ENCODE results near the gene CIITA. TPM values are rescaled to one million over a fixed set of nuclear protein-coding genes. Genes with fewer than 3 reads are reported as not detected.

CIITA gene
- total RNA-seq, 2 donors from 2014 or later: 6.5 to 6.6 TPM

DNA sequence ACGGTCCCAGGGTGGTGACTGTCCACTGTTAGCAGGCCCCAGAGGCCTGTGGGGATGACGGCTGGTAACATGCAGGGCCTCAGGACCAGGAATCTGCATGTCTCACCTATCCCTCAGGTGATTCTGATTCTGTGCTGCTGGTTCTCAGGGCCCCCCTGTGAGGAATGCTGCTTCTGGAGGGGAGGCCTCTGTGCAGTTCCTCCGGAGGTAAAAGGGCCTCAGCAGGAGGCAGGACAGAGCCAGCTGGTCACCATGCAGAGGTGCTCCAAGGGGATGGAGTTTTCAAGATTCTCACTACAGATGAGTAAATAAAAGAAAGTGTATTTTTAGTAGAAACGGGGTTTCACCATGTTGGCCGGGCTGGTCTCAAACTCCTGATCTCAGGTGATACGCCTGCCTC lies 101.1 kb downstream of the CIITA start:
- intact Hi-C loops (cut with DNase I): no loop called here
- DNase-seq (no peak), ATAC-seq (no peak)
- no peak for TF ChIP-seq POLR2A (IDR thresholded peaks at IDR 0.05)
- TF ChIP-seq, protein P1, sequence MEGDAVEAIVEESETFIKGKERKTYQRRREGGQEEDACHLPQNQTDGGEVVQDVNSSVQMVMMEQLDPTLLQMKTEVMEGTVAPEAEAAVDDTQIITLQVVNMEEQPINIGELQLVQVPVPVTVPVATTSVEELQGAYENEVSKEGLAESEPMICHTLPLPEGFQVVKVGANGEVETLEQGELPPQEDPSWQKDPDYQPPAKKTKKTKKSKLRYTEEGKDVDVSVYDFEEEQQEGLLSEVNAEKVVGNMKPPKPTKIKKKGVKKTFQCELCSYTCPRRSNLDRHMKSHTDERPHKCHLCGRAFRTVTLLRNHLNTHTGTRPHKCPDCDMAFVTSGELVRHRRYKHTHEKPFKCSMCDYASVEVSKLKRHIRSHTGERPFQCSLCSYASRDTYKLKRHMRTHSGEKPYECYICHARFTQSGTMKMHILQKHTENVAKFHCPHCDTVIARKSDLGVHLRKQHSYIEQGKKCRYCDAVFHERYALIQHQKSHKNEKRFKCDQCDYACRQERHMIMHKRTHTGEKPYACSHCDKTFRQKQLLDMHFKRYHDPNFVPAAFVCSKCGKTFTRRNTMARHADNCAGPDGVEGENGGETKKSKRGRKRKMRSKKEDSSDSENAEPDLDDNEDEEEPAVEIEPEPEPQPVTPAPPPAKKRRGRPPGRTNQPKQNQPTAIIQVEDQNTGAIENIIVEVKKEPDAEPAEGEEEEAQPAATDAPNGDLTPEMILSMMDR (IDR thresholded peaks at IDR 0.05): no peak
- H3K27me3 ChIP-seq: no peaks in the 10 kb centered on the region
- H3K36me3 ChIP-seq (replicated peaks in 1 of 2; ENCODE audit: insufficient read depth in 1 of 2, low read depth in 2 of 2): no peaks in the 10 kb centered on the region
- no peak overlapping the region for H3K27ac ChIP-seq
- H3K4me1 ChIP-seq: peaks cover 4% of the 10 kb centered on the region
- H3K9me3 ChIP-seq: no peaks in the 10 kb centered on the region
- 88 to 91% methylated on average over 6 of the region's 6 CpGs for WGBS, 2 donors
- no peak overlapping the region for H3K4me3 ChIP-seq

DNA sequence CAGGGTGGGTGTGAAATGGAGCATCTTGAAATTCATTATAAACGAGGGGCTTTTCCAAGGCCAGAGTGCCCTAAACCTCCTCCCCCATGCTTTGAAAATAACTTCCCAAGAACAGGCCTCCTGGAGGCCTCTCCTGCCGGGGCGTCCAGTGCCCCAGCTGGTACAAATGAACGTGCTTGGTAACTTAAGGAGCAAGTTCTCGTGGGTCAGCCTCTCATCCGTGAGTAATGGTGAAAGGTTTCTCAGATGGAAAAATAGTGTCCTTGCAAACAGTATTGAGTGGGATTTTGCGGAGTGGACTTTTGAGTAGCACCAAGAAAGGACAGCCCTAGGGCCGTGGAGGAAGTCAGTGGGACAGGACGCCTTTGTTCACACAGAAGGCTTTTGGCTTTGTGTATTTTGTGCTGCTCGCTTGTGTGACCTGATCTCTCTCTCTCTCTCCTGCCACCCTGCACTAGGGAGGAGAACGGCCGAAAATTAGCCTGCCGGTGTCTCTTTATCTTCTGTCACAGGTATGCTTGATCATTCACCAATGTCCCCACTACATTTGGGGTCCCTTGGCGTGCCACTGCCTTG lies 102.0 kb downstream of the CIITA start:
- no peaks in the 10 kb centered on the region for H3K36me3 ChIP-seq (replicated peaks in 1 of 2; ENCODE audit: insufficient read depth in 1 of 2, low read depth in 2 of 2)
- no peaks in the 10 kb centered on the region for H3K9me3 ChIP-seq
- WGBS, 2 donors: 92 to 93% methylated on average over 14 of the region's 14 CpGs
- no peak overlapping the region for H3K4me3 ChIP-seq
- intact Hi-C loops (cut with DNase I): no loop called here
- no peaks in the 10 kb centered on the region for H3K27me3 ChIP-seq
- DNase-seq (no peak), ATAC-seq (no peak)
- TF ChIP-seq POLR2A (IDR thresholded peaks at IDR 0.05): no peak
- TF ChIP-seq, protein P1 (IDR thresholded peaks at IDR 0.05): no peak
- H3K27ac ChIP-seq: peak overlapping the region in 1 of 4 donors; percentile 32
- H3K4me1 ChIP-seq: peaks cover 4% of the 10 kb centered on the region

- H3K36me3 ChIP-seq (replicated peaks in 1 of 2; ENCODE audit: insufficient read depth in 1 of 2, low read depth in 2 of 2): no peaks in the 10 kb centered on the region
- H3K27me3 ChIP-seq: no peaks in the 10 kb centered on the region
- intact Hi-C loops (cut with DNase I): no loop called here
- DNase-seq (peak in 2 of 4 donors; percentile 16 to 38), ATAC-seq (peak; percentile 59)
- no peaks in the 10 kb centered on the region for H3K9me3 ChIP-seq
- no peak overlapping the region for H3K4me3 ChIP-seq
- H3K27ac ChIP-seq: peak overlapping the region in 3 of 4 donors; percentile 11 to 32 (median 25)
- TF ChIP-seq, protein P1 (IDR thresholded peaks at IDR 0.05): no peak
- TF ChIP-seq POLR2A (IDR thresholded peaks at IDR 0.05): no peak
- H3K4me1 ChIP-seq: peaks cover 4% of the 10 kb centered on the region
- WGBS, 2 donors: 68 to 79% methylated on average over 19 of the region's 19 CpGs
Measured at GRCh38 chr16:10979717-10980601, 103.0 kb downstream of the CIITA start.

GRCh38 chr16:10980813-10981212 lies 103.8 kb downstream of the CIITA start:
- Histone ChIP-seq H3K9me3 (no peaks in the 10 kb centered on the region), H3K4me3 (no peak overlapping the region), H3K27ac (no peak overlapping the region), H3K36me3 (replicated peaks in 1 of 2; ENCODE audit: insufficient read depth in 1 of 2, low read depth in 2 of 2) (no peaks in the 10 kb centered on the region), H3K4me1 (peaks cover 4% of the 10 kb centered on the region), H3K27me3 (no peaks in the 10 kb centered on the region)
- 91 to 100% methylated on average over 3 of the region's 3 CpGs for WGBS, 2 donors
- no peak for ATAC-seq
- DNase-seq: no peak
- intact Hi-C loops (cut with DNase I): no loop called here
- no peak for TF ChIP-seq POLR2A (IDR thresholded peaks at IDR 0.05)
- TF ChIP-seq, protein P1 (IDR thresholded peaks at IDR 0.05): no peak
